Measurements from ENCODE around the gene KDM5B. TPM values are rescaled to one million over a fixed set of nuclear protein-coding genes. Genes with fewer than 3 reads are reported as not detected.
"Not testable (repeated sequence)": the region's sequence is repeated elsewhere in the genome, so short reads cannot be mapped to it uniquely, and the experiment has no call there.

The KDM5B gene
- total RNA-seq, 2 experiments from 2014 or later = 74.7 to 84.7 TPM

- H3K4me3 Mint-ChIP-seq = no peak overlapping the region
- no peak overlapping the region for H3K27ac Mint-ChIP-seq
- H3K36me3 Mint-ChIP-seq (ENCODE audit: low read depth) = no peaks in the 10 kb centered on the region
- H3K9me3 Mint-ChIP-seq = no peaks in the 10 kb centered on the region
- H3K4me1 Mint-ChIP-seq (ENCODE audit: low read depth) = peaks cover 49% of the 10 kb centered on the region
- ChIA-PET POLR2A (interaction anchor here (1.2 to 1.3 kb wide), 2 partner anchors 9 to 11 kb away, joined by 3 read pairs; partner anchors contain the start of gene KDM5B), CTCF (no interaction called here)
- TF ChIP-seq CTCF (IDR thresholded peaks at IDR 0.05) = no peak
- ATAC-seq (ENCODE audit: poor library complexity) (no peak), DNase-seq (no peak)
- Histone ChIP-seq H3K27ac (ENCODE audit: low read depth in 1 of 2, low read length in 2 of 2) (no peak overlapping the region), H3K9me3 (ENCODE audit: control insufficient read depth in 1 of 2, insufficient read depth in 1 of 2, low read length in 2 of 2) (no peaks in the 10 kb centered on the region), H3K4me3 (ENCODE audit: low read length) (no peak overlapping the region), H3K36me3 (ENCODE audit: insufficient read depth, low read length) (no peaks in the 10 kb centered on the region), H3K27me3 (ENCODE audit: control insufficient read depth in 1 of 2, insufficient read depth in 2 of 2, low read length in 2 of 2) (no peaks in the 10 kb centered on the region), H3K4me1 (ENCODE audit: insufficient read depth, low read length) (peaks cover 18% of the 10 kb centered on the region)
- H3K27me3 Mint-ChIP-seq = no peaks in the 10 kb centered on the region
- intact Hi-C loops (cut with DNase I, micrococcal nuclease) = no loop called here
Observed at GRCh38 chr1:202798792-202799331, 9.4 kb downstream of the KDM5B start.

GRCh38 chr1:202798260-202798659 lies 10.0 kb downstream of the KDM5B start:
- H3K27ac ChIP-seq (ENCODE audit: low read depth in 1 of 2, low read length in 2 of 2) = no peak overlapping the region
- no peaks in the 10 kb centered on the region for H3K9me3 Mint-ChIP-seq
- H3K4me3 ChIP-seq (ENCODE audit: low read length) = no peak overlapping the region
- ChIA-PET POLR2A (interaction anchor here (0.7 to 1.3 kb wide), 3 partner anchors 10 to 22 kb away, joined by 3 read pairs; partner anchors contain the start of gene KDM5B), CTCF (interaction anchor here (0.7 kb wide), 1 partner anchor 28 kb away, joined by 3 read pairs; no protein-coding TSS in a partner anchor)
- H3K27me3 ChIP-seq (ENCODE audit: control insufficient read depth in 1 of 2, insufficient read depth in 2 of 2, low read length in 2 of 2) = no peaks in the 10 kb centered on the region
- H3K4me1 Mint-ChIP-seq (ENCODE audit: low read depth) = peaks cover 51% of the 10 kb centered on the region
- intact Hi-C loops (cut with DNase I, micrococcal nuclease) = no loop called here
- no peak for TF ChIP-seq CTCF (IDR thresholded peaks at IDR 0.05)
- no peaks in the 10 kb centered on the region for H3K27me3 Mint-ChIP-seq
- H3K9me3 ChIP-seq (ENCODE audit: control insufficient read depth in 1 of 2, insufficient read depth in 1 of 2, low read length in 2 of 2) = no peaks in the 10 kb centered on the region
- no peak overlapping the region for H3K4me3 Mint-ChIP-seq
- H3K4me1 ChIP-seq (ENCODE audit: insufficient read depth, low read length) = peaks cover 18% of the 10 kb centered on the region
- no peaks in the 10 kb centered on the region for H3K36me3 ChIP-seq (ENCODE audit: insufficient read depth, low read length)
- DNase-seq (no peak), ATAC-seq (ENCODE audit: poor library complexity) (no peak)
- H3K36me3 Mint-ChIP-seq (ENCODE audit: low read depth) = no peaks in the 10 kb centered on the region
- H3K27ac Mint-ChIP-seq = no peak overlapping the region

GRCh38 chr1:202796670-202797069 lies 11.6 kb downstream of the KDM5B start:
- no peak overlapping the region for H3K27ac Mint-ChIP-seq
- DNase-seq (no peak), ATAC-seq (ENCODE audit: poor library complexity) (no peak)
- CTCF ChIA-PET = no interaction called here
- intact Hi-C loops (cut with DNase I, micrococcal nuclease) = no loop called here
- Histone ChIP-seq H3K27ac (ENCODE audit: low read depth in 1 of 2, low read length in 2 of 2) (no peak overlapping the region), H3K4me1 (ENCODE audit: insufficient read depth, low read length) (peaks cover 18% of the 10 kb centered on the region), H3K27me3 (ENCODE audit: control insufficient read depth in 1 of 2, insufficient read depth in 2 of 2, low read length in 2 of 2) (no peaks in the 10 kb centered on the region), H3K9me3 (ENCODE audit: control insufficient read depth in 1 of 2, insufficient read depth in 1 of 2, low read length in 2 of 2) (no peaks in the 10 kb centered on the region), H3K36me3 (ENCODE audit: insufficient read depth, low read length) (no peaks in the 10 kb centered on the region), H3K4me3 (ENCODE audit: low read length) (no peak overlapping the region)
- H3K4me1 Mint-ChIP-seq (ENCODE audit: low read depth) = peaks cover 49% of the 10 kb centered on the region
- no peak for TF ChIP-seq CTCF (IDR thresholded peaks at IDR 0.05)
- no peaks in the 10 kb centered on the region for H3K27me3 Mint-ChIP-seq
- no peaks in the 10 kb centered on the region for H3K9me3 Mint-ChIP-seq
- H3K4me3 Mint-ChIP-seq = no peak overlapping the region
- POLR2A ChIA-PET = interaction anchor here (0.5 kb wide), 1 partner anchor 210 kb away, joined by 3 read pairs; the partner anchor contains the start of gene TMEM183A
- no peaks in the 10 kb centered on the region for H3K36me3 Mint-ChIP-seq (ENCODE audit: low read depth)

- intact Hi-C loops (cut with DNase I, micrococcal nuclease); H3K9me3 ChIP-seq (ENCODE audit: control insufficient read depth in 1 of 2, insufficient read depth in 1 of 2, low read length in 2 of 2); H3K4me3 ChIP-seq (ENCODE audit: low read length); H3K9me3 Mint-ChIP-seq; CTCF ChIA-PET; H3K36me3 Mint-ChIP-seq (ENCODE audit: low read depth); ATAC-seq (ENCODE audit: poor library complexity); H3K27ac ChIP-seq (ENCODE audit: low read depth in 1 of 2, low read length in 2 of 2); H3K27me3 Mint-ChIP-seq; H3K27ac Mint-ChIP-seq; DNase-seq; H3K4me3 Mint-ChIP-seq; H3K36me3 ChIP-seq (ENCODE audit: insufficient read depth, low read length); H3K27me3 ChIP-seq (ENCODE audit: control insufficient read depth in 1 of 2, insufficient read depth in 2 of 2, low read length in 2 of 2); POLR2A ChIA-PET: not testable (repeated sequence)
- peaks cover 18% of the 10 kb centered on the region for H3K4me1 ChIP-seq (ENCODE audit: insufficient read depth, low read length)
- peaks cover 46% of the 10 kb centered on the region for H3K4me1 Mint-ChIP-seq (ENCODE audit: low read depth)
Observed at GRCh38 chr1:202794931-202795330, 13.3 kb downstream of the KDM5B start.

Measured in CD4-positive, alpha-beta T cell (primary cell).